Activated T-helper 1 cell treated with anti-CD3 and anti-CD28 coated beads, Interleukin-12 subunit alpha, Interleukin-12 subunit beta, Interleukin-2, Interleukin-4 antibody, amounts not matched to agents 30 ng/mL and 10 ng/mL and 1 ng/mL, durations not matched to agents 14 hours and 24 hours and 36 hours (primary cell): Measurements from ENCODE around the gene IL12RB1. TPM values are rescaled to one million over a fixed set of nuclear protein-coding genes. Genes with fewer than 3 reads are reported as not detected.

Experiments
- DNase-seq: peaks from one replicate; pipeline ENCODE4 v3.0.0; 2021; ENCODE audit warnings: low spot score
- H3K27ac Mint-ChIP-seq: one replicate; pipeline ENCODE4 v1.8.0; 2021; ENCODE audit warnings: mild to moderate bottlenecking, mixed read lengths
- H3K27me3 Mint-ChIP-seq: one replicate; pipeline ENCODE4 v1.8.0; 2022; ENCODE audit warnings: mild to moderate bottlenecking, moderate library complexity, mixed read lengths; ENCODE audit not compliant: insufficient read depth
- H3K36me3 Mint-ChIP-seq: one replicate; pipeline ENCODE4 v1.8.0; 2021; ENCODE audit warnings: low read depth, mixed read lengths
- H3K4me1 Mint-ChIP-seq: one replicate; pipeline ENCODE4 v1.8.0; 2021; ENCODE audit warnings: low read depth, mixed read lengths
- H3K4me3 Mint-ChIP-seq: one replicate; pipeline ENCODE4 v1.8.0; 2021; ENCODE audit warnings: mild to moderate bottlenecking, moderate library complexity, mixed read lengths
- H3K9me3 Mint-ChIP-seq: one replicate; pipeline ENCODE4 v1.8.0; 2021; ENCODE audit warnings: mixed read lengths
- intact Hi-C: fragments of 100-400 bp; cut with micrococcal nuclease; formaldehyde crosslinking; loops from one replicate; pipeline ENCODE4 v1.15.1; 2024
- total RNA-seq: library from RNA; stranded (reverse); gene quantifications from 2 replicates; pipeline ENCODE4 v1.2.3, GENCODE V29; 2022

IL12RB1 gene
- 44.5 and 47.5 TPM in 2 replicates for total RNA-seq

DNA sequence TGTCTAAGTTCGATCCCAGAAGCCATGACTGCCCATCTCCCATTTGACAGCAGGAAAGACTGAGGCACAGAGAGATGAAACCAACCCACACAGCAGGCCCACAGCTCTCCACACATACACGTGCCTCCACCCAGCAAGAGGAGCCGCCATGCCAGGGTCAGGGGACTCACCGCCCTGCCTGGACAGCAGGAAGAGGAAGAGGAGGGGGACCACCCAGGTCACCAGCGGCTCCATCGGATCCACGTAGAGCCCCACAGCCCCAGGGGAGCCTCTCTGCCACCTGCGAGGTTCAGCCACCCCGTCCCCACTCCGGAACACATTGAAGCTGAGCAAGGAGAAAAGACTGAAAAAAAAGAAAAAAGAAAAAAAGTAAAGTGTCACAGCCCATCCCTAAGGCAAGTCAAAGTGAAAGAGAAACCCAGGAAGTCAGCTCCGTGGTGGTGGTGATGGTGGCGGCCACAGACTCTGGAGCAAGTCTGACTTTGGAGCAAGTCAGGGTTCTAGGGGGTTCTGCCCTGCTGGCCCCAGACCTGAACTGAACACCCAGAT lies at the start of gene IL12RB1:
Gene IL12RB1, minus strand, starts transcription at position 345 of the 549 bp plus-strand sequence. Its CDS starts 111 bp downstream, at position 234.
- peak; percentile 75 for DNase-seq
- Mint-ChIP-seq H3K27me3 (no peaks in the 10 kb centered on the region), H3K27ac (peak within 1 kb of the TSS; percentile 99), H3K4me3 (peak within 1 kb of the TSS; percentile 97), H3K36me3 (peaks cover 23% of the 10 kb centered on the region), H3K9me3 (peaks cover 6% of the 10 kb centered on the region), H3K4me1 (peaks cover 60% of the 10 kb centered on the region)
- intact Hi-C loops: loop anchor here (1.0 to 5.0 kb wide), 3 partner anchors 41 to 206 kb away; partner anchors contain the start of gene ARRDC2

DNA sequence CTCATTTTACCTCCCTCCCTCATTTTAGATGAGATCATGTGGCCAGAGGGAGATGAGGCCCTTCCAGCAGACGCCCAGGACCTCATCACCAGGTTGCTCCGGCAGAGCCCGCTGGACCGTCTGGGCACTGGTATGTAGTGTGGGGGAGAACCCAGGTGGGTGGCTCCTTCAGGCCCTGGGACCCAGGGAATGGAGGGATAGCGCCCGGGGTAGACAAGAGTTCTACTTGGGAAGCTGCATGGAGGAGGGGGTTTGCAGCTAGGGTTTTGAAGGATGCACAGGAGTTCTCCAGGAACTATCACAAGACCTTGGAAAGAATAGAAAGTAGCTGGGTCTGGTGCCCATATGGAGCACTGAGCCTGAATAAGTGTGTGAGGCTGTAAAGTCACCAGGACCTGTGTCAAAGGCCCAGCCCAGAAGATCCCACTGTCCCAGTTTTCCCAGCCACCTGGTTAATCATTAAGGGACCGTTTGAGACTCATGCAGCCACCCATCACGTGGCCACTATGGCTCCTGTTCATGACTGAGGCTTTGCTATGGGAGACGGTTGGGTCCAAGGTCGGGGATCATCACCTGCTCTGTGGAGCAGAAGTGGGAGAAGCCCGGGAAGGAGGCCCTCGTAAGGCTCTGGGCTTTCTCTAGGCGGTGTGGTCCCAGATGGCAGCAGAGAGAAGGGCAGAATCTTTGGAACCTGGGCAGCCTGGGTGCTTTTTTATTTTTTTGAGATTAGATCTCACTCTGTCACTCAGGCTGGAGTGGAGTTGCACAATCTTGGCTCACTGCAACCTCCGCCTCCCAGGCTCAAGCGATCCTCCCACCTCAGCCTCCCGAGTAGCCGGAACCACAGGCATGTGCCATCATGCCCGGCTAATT lies 49.2 kb upstream of the IL12RB1 start:
- H3K27me3 Mint-ChIP-seq: no peaks in the 10 kb centered on the region
- H3K36me3 Mint-ChIP-seq: peaks cover 24% of the 10 kb centered on the region
- no peak overlapping the region for H3K27ac Mint-ChIP-seq
- intact Hi-C loops: no loop called here
- no peak for DNase-seq
- H3K9me3 Mint-ChIP-seq: no peaks in the 10 kb centered on the region
- no peaks in the 10 kb centered on the region for H3K4me1 Mint-ChIP-seq
- H3K4me3 Mint-ChIP-seq: no peak overlapping the region

DNA sequence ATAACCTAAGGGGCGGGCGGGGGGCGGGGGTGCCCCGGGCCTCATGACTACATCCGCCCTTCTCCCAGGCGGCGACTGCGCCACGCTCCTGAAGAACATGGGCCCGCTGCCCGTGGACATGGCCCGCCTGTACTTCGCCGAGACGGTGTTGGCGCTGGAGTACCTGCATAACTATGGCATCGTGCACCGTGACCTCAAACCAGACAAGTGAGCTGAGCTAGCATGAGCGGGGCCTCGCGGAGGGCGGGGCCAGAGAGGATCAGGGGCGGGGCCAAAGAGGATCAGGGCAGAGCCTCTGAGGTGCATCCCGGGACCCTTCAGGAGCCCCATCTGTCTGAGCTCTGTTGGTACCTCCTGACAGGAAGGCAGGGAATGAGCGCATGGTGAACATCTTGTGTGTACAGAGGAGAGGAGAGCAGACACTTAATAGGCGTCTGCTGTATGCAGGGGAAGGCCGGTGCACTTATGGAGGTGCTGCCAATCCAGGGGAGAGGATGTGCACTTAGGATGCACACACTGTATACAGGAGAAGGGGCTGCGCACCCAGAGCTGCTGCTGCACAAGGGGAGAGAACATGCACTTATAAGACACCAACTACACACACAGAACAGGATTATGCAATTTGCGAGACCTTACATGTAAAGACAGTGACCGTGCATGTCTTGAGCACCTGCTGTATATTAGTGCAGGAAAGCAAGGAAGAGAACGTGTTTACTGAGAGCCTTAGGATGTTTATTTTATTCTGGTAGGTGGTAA lies 45.3 kb upstream of the IL12RB1 start:
- no peaks in the 10 kb centered on the region for H3K9me3 Mint-ChIP-seq
- intact Hi-C loops: no loop called here
- H3K36me3 Mint-ChIP-seq: peaks cover 35% of the 10 kb centered on the region
- no peak overlapping the region for H3K4me3 Mint-ChIP-seq
- DNase-seq: no peak
- no peaks in the 10 kb centered on the region for H3K27me3 Mint-ChIP-seq
- H3K4me1 Mint-ChIP-seq: peaks cover 7% of the 10 kb centered on the region
- no peak overlapping the region for H3K27ac Mint-ChIP-seq

DNA sequence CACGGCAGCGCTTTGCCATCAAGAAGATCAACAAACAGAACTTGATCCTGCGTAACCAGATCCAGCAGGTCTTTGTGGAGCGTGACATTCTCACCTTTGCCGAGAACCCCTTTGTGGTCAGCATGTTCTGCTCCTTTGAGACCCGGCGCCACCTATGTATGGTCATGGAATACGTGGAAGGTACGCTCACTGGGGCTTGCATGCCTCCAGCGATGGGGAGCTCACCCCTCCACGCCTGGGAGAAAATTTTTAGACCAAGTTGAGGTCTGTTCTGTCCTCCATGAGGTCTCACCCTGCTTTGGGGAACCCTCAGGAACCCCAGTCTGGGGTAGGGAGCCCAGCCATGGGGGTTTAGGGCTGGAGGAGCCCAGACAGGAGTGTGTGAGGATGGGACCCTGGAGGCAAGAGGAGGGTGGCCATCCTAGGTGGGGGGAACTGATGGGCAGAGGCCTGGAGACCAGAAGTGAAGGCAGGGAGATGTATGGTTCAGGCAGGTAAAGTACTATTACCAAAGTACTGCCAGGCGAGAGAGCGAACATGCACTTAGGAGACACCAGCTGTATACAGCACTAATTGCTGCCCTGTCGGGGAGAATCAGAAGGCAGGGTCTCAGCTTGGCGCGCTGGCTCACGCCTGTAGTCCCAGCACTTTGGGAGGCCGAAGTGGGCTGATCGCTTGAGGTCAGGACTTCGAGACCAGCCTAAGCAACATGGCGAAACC lies 43.9 kb upstream of the IL12RB1 start:
- Mint-ChIP-seq H3K4me1 (peaks cover 12% of the 10 kb centered on the region), H3K9me3 (no peaks in the 10 kb centered on the region), H3K27me3 (no peaks in the 10 kb centered on the region), H3K36me3 (peaks cover 35% of the 10 kb centered on the region), H3K27ac (no peak overlapping the region), H3K4me3 (no peak overlapping the region)
- no peak for DNase-seq
- intact Hi-C loops: no loop called here

DNA sequence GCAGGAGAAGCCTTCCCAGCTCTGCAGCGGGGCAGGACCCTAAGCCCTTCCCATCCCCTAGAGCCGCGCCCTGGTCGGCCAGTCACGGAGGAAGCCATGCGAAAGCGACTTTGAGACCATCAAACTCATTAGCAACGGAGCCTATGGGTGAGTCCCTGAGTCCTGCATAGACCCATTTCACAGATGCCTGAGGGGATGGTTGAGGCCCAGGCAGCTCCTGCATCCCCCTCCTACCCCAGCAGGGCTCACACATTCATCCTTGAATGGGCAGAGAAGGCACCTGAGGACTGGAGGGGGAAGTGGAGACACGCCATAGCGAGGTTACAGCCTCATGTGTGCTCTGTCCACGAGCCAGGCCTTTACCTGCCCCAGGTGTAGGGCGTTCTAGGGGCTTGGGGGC lies 42.1 kb upstream of the IL12RB1 start:
- H3K36me3 Mint-ChIP-seq: peaks cover 33% of the 10 kb centered on the region
- no peak for DNase-seq
- intact Hi-C loops: no loop called here
- peaks cover 12% of the 10 kb centered on the region for H3K4me1 Mint-ChIP-seq
- H3K4me3 Mint-ChIP-seq: no peak overlapping the region
- H3K27ac Mint-ChIP-seq: no peak overlapping the region
- no peaks in the 10 kb centered on the region for H3K9me3 Mint-ChIP-seq
- H3K27me3 Mint-ChIP-seq: no peaks in the 10 kb centered on the region

DNA sequence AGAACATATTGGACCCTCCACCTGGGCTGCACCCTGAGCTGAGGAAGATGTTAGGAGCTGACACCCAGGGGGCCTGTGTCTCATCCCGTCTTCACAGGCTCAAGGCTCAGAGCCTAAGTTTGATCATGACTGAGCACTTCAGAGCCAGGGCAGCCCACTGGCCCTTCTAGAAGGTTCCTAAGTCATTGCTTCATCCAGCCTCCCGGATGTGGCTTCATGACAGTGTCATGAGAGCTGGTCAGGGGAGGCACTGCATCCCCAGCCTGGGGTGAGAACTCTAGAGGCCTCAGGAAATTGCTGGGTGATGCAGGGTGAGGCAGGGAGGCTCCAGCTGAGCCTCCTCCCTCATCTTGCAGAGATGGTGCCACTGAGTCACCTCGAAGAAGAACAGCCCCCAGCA lies 41.3 kb upstream of the IL12RB1 start:
- H3K4me1 Mint-ChIP-seq: peaks cover 12% of the 10 kb centered on the region
- H3K27me3 Mint-ChIP-seq: no peaks in the 10 kb centered on the region
- DNase-seq: no peak
- H3K9me3 Mint-ChIP-seq: no peaks in the 10 kb centered on the region
- peaks cover 38% of the 10 kb centered on the region for H3K36me3 Mint-ChIP-seq
- H3K27ac Mint-ChIP-seq: peak overlapping the region; percentile 78
- intact Hi-C loops: no loop called here
- H3K4me3 Mint-ChIP-seq: no peak overlapping the region

DNA sequence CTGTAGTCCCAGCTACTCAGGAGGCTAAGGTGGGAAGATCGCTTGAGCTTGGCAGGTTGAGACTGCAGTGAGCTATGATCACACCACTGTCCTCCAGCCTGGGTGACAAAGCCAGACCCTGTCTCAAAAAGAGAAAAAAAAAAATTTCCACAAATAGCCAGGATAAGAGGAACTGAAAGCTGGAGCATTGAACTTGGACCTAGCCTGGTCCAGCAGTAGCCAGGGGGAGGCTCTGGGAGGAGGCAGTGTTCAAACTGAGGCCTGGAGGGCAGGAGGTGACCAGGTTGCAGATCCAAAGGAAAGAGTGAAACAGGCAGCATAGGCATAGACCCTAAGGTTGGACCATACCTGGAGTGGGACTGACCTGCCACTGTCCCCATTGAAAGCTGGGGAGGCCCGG lies 39.4 kb upstream of the IL12RB1 start:
- Mint-ChIP-seq H3K27me3 (no peaks in the 10 kb centered on the region), H3K4me1 (peaks cover 12% of the 10 kb centered on the region), H3K36me3 (peaks cover 33% of the 10 kb centered on the region), H3K4me3 (no peak overlapping the region), H3K27ac (no peak overlapping the region), H3K9me3 (no peaks in the 10 kb centered on the region)
- no peak for DNase-seq
- intact Hi-C loops: no loop called here

DNA sequence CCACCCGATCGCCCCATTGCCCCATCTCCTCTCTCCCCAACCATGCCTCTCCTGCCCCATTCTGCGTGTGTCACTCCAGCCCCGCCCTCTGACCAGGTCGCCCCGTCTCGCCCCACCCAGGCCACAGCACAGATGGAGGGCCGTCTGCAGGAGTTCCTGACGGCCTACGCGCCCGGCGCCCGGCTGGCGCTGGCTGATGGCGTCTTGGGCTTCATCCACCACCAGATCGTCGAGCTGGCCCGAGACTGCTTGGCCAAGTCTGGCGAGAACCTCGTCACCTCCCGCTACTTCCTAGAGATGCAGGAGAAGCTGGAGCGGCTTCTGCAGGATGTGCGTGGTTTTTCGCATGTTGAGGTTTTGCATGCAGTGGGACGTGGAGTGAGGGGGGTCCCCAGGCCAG lies 37.1 kb upstream of the IL12RB1 start:
- no peak overlapping the region for H3K4me3 Mint-ChIP-seq
- intact Hi-C loops: no loop called here
- no peaks in the 10 kb centered on the region for H3K27me3 Mint-ChIP-seq
- H3K27ac Mint-ChIP-seq: no peak overlapping the region
- no peaks in the 10 kb centered on the region for H3K9me3 Mint-ChIP-seq
- H3K36me3 Mint-ChIP-seq: peaks cover 23% of the 10 kb centered on the region
- no peak for DNase-seq
- peaks cover 26% of the 10 kb centered on the region for H3K4me1 Mint-ChIP-seq

DNA sequence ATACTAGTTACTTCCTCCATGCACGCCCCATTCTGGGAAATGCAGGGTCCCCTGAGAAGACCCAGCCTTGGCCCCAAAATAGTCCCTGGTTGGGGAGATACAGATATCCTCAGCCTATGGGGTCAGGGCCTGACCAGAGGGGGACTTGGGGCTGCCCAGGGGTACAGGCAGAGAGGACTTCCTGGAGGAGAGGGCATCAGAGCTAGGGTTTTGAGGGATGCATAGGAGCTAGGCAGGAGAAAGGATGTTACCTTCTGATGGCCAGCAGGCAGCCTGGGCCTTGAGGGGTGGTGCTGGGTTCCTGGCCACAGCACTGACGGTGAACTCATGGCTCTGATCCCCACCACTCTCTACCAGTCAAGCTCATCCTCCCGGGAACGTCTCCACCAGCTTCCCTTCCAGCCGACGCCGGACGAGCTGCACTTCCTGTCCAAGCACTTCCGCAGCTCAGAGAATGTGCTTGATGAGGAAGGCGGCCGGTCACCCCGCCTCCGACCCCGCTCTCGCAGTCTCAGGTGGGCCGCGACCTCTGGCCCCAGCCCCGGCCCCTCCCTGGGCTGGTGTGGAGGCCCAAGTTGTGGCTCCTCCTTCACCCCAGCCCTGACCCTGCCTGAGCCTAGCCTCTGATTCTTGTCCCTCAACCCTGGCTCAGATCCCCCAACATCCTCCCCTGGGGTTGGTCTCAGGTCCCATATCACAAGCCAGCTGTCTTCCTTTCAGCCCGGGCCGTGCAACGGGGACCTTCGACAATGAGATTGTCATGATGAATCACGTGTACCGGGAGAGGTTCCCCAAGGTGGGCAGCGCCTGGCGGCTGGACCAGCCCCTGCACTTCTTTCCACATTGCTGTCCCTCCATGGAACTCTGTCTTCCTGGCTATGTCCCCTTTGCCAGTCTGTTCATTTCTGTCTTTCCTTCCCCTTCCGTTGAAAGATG lies 36.4 kb upstream of the IL12RB1 start:
- H3K27ac Mint-ChIP-seq: no peak overlapping the region
- H3K4me3 Mint-ChIP-seq: no peak overlapping the region
- no peak for DNase-seq
- peaks cover 26% of the 10 kb centered on the region for H3K4me1 Mint-ChIP-seq
- intact Hi-C loops: no loop called here
- no peaks in the 10 kb centered on the region for H3K27me3 Mint-ChIP-seq
- peaks cover 19% of the 10 kb centered on the region for H3K36me3 Mint-ChIP-seq
- H3K9me3 Mint-ChIP-seq: no peaks in the 10 kb centered on the region

DNA sequence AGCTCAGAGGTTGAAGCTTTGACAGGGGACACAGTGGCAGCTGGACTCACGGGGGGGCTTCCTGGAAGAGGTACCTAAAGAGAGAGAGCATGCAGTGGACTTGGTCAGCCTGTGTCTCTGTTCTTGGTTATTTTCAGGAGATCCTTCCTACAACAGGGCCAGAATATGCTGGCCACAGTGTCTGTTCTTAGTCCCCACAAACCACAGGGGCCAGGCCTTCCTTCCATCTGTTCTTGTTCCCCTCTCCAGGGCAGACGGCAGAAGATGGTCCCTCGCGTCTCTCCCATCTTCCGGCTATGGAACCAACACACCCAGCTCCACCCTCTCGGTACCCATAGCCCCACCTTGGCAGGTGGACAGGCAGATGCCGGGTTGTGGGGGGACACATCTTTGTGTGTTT lies 35.7 kb upstream of the IL12RB1 start:
- DNase-seq: no peak
- Mint-ChIP-seq H3K27me3 (no peaks in the 10 kb centered on the region), H3K4me3 (no peak overlapping the region), H3K36me3 (peaks cover 17% of the 10 kb centered on the region), H3K27ac (no peak overlapping the region), H3K9me3 (no peaks in the 10 kb centered on the region), H3K4me1 (peaks cover 26% of the 10 kb centered on the region)
- intact Hi-C loops: no loop called here

DNA sequence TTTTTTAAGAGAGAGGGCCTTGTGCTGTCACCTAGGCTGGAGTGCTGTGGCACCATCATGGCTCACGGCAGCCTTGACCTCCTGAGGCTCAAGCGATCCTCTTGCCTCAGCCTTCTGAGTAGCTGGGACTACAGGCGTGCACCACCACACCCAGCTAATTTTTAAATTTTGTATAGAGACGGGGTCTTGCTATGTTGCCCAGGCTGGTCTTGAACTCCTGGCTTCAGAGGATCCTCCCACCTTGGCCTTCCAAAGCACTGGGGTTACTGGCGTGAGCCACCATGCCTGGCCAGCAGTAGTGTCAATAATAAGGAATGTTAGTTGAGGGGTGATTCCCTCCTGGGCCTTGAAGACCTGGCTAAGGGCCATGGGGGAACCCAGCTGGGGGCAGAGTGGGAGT lies 34.4 kb upstream of the IL12RB1 start:
- no peaks in the 10 kb centered on the region for H3K9me3 Mint-ChIP-seq
- H3K4me1 Mint-ChIP-seq: peaks cover 32% of the 10 kb centered on the region
- H3K27ac Mint-ChIP-seq: peak overlapping the region; percentile 34

DNA sequence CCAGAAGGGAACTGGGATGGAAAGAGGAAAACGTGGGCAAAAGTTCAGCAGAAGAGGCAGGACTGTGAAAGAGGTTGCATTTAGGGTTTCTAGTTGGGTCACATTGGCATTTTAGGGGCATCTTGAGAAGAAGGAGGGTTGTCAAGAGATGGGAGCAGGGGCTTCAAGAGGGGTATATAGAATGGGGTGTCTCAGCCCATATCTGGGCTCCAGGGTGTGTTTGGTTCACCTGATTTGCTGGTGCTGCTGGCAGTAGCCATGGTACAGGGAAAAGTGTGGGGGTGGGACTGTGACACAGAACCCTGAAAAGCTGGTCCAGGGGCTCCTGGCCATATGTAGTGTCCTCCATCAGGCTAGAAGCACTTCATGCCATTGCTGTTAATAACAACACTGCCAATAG lies 33.4 kb upstream of the IL12RB1 start:
- Mint-ChIP-seq H3K27me3 (no peaks in the 10 kb centered on the region), H3K4me3 (peak overlapping the region; percentile 84), H3K27ac (peak overlapping the region; percentile 93)

More for the DNA sequence above, 34.4 kb upstream of the IL12RB1 start:
- peaks cover 17% of the 10 kb centered on the region for H3K36me3 Mint-ChIP-seq
- H3K27me3 Mint-ChIP-seq: no peaks in the 10 kb centered on the region
- no peak for DNase-seq
- H3K4me3 Mint-ChIP-seq: no peak overlapping the region
- intact Hi-C loops: no loop called here

More for the DNA sequence above, 33.4 kb upstream of the IL12RB1 start:
- peaks cover 28% of the 10 kb centered on the region for H3K4me1 Mint-ChIP-seq
- H3K9me3 Mint-ChIP-seq: no peaks in the 10 kb centered on the region
- intact Hi-C loops: no loop called here
- no peak for DNase-seq
- peaks cover 14% of the 10 kb centered on the region for H3K36me3 Mint-ChIP-seq
